PC-9 (cell line): ENCODE data around the gene LSG1. TPM values are rescaled to one million over a fixed set of nuclear protein-coding genes. Genes with fewer than 3 reads are reported as not detected.

Experiments
- BruUV-seq: library from RNA; stranded (reverse); fragments of 400-500 nt; replicated peaks from 2 replicates; lab custom pipeline; 2021; lab: Mats Ljungman, UMichigan
- CTCF ChIA-PET: fragments of 300-600 bp; sonication (Branson Sonifier 250); formaldehyde crosslinking; loops from one replicate; lab custom pipeline; 2022; ENCODE audit warnings: antibody characterized with exemption; lab: Charles Lee
- POLR2A ChIA-PET: fragments of 300-600 bp; sonication (Branson Sonifier 250); formaldehyde crosslinking; loops from one replicate; lab custom pipeline; 2022; ENCODE audit warnings: antibody characterized with exemption; ENCODE audit not compliant: unreplicated experiment; lab: Charles Lee
- DNase-seq, 2 experiments: peaks; one replicate each; pipeline versions ENCODE4 v3.0.0 to v3.0.0-alpha.2; 2015 to 2022; ENCODE audit warnings: mixed read lengths in 1 of 2
- H2AFZ ChIP-seq: fragments of 200-600 bp; sonication (generic); 2 replicates; pipeline ENCODE4 v1.8.1; 2017; ENCODE audit warnings: antibody characterized with exemption
- H3F3A ChIP-seq: fragments of 200-600 bp; sonication (generic); 2 replicates; pipeline ENCODE4 v1.8.1; 2017; ENCODE audit warnings: antibody characterized with exemption, mild to moderate bottlenecking, low read depth; ENCODE audit not compliant: insufficient read depth
- H3K27ac ChIP-seq: fragments of 200-600 bp; sonication (generic); 2 replicates; pipeline ENCODE4 v1.6.1; 2016; ENCODE audit warnings: mixed run types
- H3K27me3 ChIP-seq: fragments of 200-600 bp; sonication (generic); 2 replicates; pipeline ENCODE4 v1.6.1; 2016; ENCODE audit warnings: low read depth, mixed run types; ENCODE audit not compliant: insufficient read depth
- H3K36me3 ChIP-seq: fragments of 200-600 bp; sonication (generic); 2 replicates; pipeline ENCODE4 v1.6.1; 2016; ENCODE audit warnings: low read depth, mixed run types
- H3K4me1 ChIP-seq: fragments of 200-600 bp; sonication (generic); replicated peaks from 2 replicates; pipeline ENCODE4 v1.6.1; 2016; ENCODE audit warnings: mixed run types; ENCODE audit not compliant: insufficient read depth
- H3K4me2 ChIP-seq: fragments of 200-600 bp; sonication (generic); 2 replicates; pipeline ENCODE4 v1.6.1; 2017; ENCODE audit warnings: mixed run types
- H3K4me3 ChIP-seq: fragments of 200-600 bp; sonication (generic); 2 replicates; pipeline ENCODE4 v1.6.1; 2016; ENCODE audit warnings: mixed run types
- H3K79me2 ChIP-seq: fragments of 200-600 bp; sonication (generic); 2 replicates; pipeline ENCODE4 v1.6.1; 2017; ENCODE audit warnings: low read depth, mixed run types
- H3K9me2 ChIP-seq: fragments of 200-600 bp; sonication (generic); 2 replicates; pipeline ENCODE4 v1.8.1; 2017; ENCODE audit warnings: mild to moderate bottlenecking; ENCODE audit not compliant: insufficient read depth
- H3K9me3 ChIP-seq: fragments of 200-600 bp; sonication (generic); 2 replicates; pipeline ENCODE4 v1.8.1; 2016; ENCODE audit warnings: low read depth; ENCODE audit not compliant: insufficient read depth
- H4K20me1 ChIP-seq: fragments of 200-600 bp; sonication (generic); 2 replicates; pipeline ENCODE4 v1.8.1; 2017; ENCODE audit not compliant: insufficient read depth
- EZH2 ChIP-seq: fragments of 200-600 bp; sonication (generic); IDR thresholded peaks from 2 replicates; pipeline ENCODE4 v1.8.0; 2017; ENCODE audit warnings: antibody characterized with exemption, low read depth
- intact Hi-C: fragments of 100-400 bp; cut with micrococcal nuclease; formaldehyde crosslinking; loops from one replicate; pipeline ENCODE4 v1.10.0; 2022; ENCODE audit not compliant: unreplicated experiment
- total RNA-seq: library from RNA; stranded (reverse); gene quantifications from 2 replicates; pipeline ENCODE4 v1.2.3, GENCODE V29; 2021
- TF ChIP-seq, protein P1 (sequence below): fragments of 200-600 bp; sonication (generic); conservative IDR thresholded peaks from 2 replicates; pipeline ENCODE4 v1.6.1; 2017; ENCODE audit warnings: mixed run types, antibody characterized with exemption, mild to moderate bottlenecking, moderate library complexity

Gene LSG1
- total RNA-seq, 1 experiment from 2014 or later: 71.8 TPM

DNA sequence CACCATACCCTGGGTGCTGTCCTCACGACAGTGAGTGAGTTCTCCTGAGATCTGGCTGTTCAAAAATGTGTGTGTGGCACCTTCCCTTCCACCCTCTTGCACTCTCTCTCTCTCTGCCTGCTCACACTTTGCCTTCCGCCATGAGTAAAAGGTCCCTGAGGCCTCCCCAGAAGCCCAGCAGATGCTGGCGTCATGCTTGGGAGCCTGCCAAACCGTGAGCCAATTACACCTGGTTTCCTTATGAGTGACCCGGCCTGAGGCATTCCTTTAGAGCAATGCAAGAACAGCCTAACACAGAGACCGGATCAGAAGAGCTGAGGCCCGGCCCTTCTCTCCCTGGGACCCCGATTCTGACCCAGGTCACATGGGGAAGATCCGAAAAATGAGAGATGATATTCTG, 54.2 kb downstream of the LSG1 start:
- Histone ChIP-seq H2AFZ (no peak overlapping the region), H3K27ac (no peak overlapping the region), H3K36me3 (no peaks in the 10 kb centered on the region), H4K20me1 (no peaks in the 10 kb centered on the region), H3K9me2 (no peaks in the 10 kb centered on the region), H3K79me2 (no peaks in the 10 kb centered on the region), H3K4me2 (no peak overlapping the region), H3K9me3 (0 out of 2 replicates have a peak, but pooled peaks cover 4% of the 10 kb centered on the region), H3K27me3 (no peaks in the 10 kb centered on the region), H3F3A (0 out of 2 replicates have a peak, but pooled peaks cover 5% of the 10 kb centered on the region), H3K4me3 (no peak overlapping the region), H3K4me1 (0 out of 2 replicates have a peak, but pooled peaks cover 4% of the 10 kb centered on the region)
- peak; percentile 78 to 85 for DNase-seq
- no peak for TF ChIP-seq EZH2
- TF ChIP-seq, protein P1, sequence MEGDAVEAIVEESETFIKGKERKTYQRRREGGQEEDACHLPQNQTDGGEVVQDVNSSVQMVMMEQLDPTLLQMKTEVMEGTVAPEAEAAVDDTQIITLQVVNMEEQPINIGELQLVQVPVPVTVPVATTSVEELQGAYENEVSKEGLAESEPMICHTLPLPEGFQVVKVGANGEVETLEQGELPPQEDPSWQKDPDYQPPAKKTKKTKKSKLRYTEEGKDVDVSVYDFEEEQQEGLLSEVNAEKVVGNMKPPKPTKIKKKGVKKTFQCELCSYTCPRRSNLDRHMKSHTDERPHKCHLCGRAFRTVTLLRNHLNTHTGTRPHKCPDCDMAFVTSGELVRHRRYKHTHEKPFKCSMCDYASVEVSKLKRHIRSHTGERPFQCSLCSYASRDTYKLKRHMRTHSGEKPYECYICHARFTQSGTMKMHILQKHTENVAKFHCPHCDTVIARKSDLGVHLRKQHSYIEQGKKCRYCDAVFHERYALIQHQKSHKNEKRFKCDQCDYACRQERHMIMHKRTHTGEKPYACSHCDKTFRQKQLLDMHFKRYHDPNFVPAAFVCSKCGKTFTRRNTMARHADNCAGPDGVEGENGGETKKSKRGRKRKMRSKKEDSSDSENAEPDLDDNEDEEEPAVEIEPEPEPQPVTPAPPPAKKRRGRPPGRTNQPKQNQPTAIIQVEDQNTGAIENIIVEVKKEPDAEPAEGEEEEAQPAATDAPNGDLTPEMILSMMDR: no peak
- POLR2A ChIA-PET: no interaction called here
- CTCF ChIA-PET: no interaction called here
- intact Hi-C loops: no loop called here
- BruUV-seq: no TSS peak

DNA sequence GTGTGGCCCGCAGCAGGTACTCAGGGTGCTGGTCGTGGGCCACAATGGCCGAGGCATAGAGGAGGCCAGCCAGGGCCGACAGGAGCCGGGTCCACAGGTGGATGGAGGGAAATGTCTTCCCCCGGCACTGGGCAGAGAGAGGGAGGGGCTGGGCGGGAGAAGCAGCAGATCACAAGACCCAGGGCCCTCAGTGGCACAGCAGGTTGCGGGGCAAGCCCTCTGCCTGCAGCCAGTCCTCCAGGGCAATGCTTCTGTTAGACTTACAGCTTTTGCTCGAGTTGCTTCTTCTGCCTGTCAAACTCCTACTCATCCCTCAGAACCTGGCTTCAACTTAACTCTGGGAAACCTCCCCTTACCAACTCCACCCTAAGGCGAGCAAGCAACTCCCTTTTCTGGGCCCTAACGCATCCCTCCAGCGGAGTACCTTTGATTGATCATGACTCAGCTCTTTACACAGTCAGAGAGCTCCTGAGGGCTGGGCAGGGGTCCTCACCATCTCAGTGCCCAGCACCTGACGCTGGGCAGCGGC, 54.8 kb downstream of the LSG1 start:
- BruUV-seq: no TSS peak
- POLR2A ChIA-PET: no interaction called here
- DNase-seq: no peak

DNA sequence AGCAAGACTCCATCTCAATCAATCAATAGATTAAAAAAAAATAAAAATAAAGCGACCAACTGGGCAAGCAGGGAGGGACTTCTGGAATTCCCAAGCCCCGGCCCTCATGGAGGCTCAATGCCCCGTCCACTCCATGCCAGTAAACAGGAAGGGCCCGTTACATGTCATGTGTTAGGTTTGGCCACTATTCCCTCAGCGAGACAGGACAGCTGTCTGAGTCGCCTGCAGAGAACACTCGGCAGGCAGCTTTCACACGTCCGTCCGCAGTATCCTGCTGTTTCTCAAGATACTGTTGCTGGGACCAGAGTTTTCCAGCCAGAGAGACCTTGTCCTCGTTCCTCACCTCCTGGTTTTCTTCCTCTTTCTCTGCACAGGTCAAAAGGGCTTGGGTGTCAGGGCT, 56.8 kb downstream of the LSG1 start:
- Histone ChIP-seq H3K9me2 (no peaks in the 10 kb centered on the region), H3K4me1 (0 out of 2 replicates have a peak, but pooled peaks cover 4% of the 10 kb centered on the region), H3K79me2 (no peaks in the 10 kb centered on the region), H3K4me3 (no peak overlapping the region), H3K27me3 (no peaks in the 10 kb centered on the region), H2AFZ (no peak overlapping the region), H4K20me1 (no peaks in the 10 kb centered on the region), H3K4me2 (no peak overlapping the region), H3K27ac (no peak overlapping the region), H3K9me3 (0 out of 2 replicates have a peak, but pooled peaks cover 4% of the 10 kb centered on the region), H3F3A (0 out of 2 replicates have a peak, but pooled peaks cover 5% of the 10 kb centered on the region), H3K36me3 (no peaks in the 10 kb centered on the region)
- DNase-seq: no peak
- CTCF ChIA-PET: no interaction called here
- TF ChIP-seq EZH2: no peak
- TF ChIP-seq, protein P1: no peak
- POLR2A ChIA-PET: no interaction called here
- intact Hi-C loops: no loop called here
- BruUV-seq: no TSS peak

More for the DNA sequence above, 54.8 kb downstream of the LSG1 start:
- H3K4me1 ChIP-seq: 0 out of 2 replicates have a peak, but pooled peaks cover 4% of the 10 kb centered on the region
- no peaks in the 10 kb centered on the region for H3K79me2 ChIP-seq
- no peaks in the 10 kb centered on the region for H3K9me2 ChIP-seq
- no peak overlapping the region for H3K4me2 ChIP-seq
- TF ChIP-seq EZH2: no peak
- TF ChIP-seq, protein P1: no peak
- intact Hi-C loops: no loop called here
- 0 out of 2 replicates have a peak, but pooled peaks cover 4% of the 10 kb centered on the region for H3K9me3 ChIP-seq
- H3K27me3 ChIP-seq: no peaks in the 10 kb centered on the region
- no peak overlapping the region for H2AFZ ChIP-seq
- no peaks in the 10 kb centered on the region for H3K36me3 ChIP-seq
- H3K4me3 ChIP-seq: no peak overlapping the region
- H3K27ac ChIP-seq: no peak overlapping the region
- 0 out of 2 replicates have a peak, but pooled peaks cover 5% of the 10 kb centered on the region for H3F3A ChIP-seq
- CTCF ChIA-PET: no interaction called here
- no peaks in the 10 kb centered on the region for H4K20me1 ChIP-seq
